ENCODE results near the gene C22orf42. TPM values are rescaled to one million over a fixed set of nuclear protein-coding genes. Genes with fewer than 3 reads are reported as not detected.

Gene C22orf42
- total RNA-seq, 1 donor from 2014 or later, result not detected

- H3K27ac ChIP-seq (ENCODE audit: low read depth, low read length), result no peak overlapping the region
- peaks cover 3% of the 10 kb centered on the region for H3K4me1 Mint-ChIP-seq (ENCODE audit: low read depth, unreplicated experiment)
- H3K4me1 ChIP-seq (ENCODE audit: insufficient read depth, low read length), result no peaks in the 10 kb centered on the region
- no peak overlapping the region for H3K9ac ChIP-seq (ENCODE audit: low read length)
- no peaks in the 10 kb centered on the region for H3K79me2 ChIP-seq (ENCODE audit: insufficient read depth, low read length)
- H3K27me3 Mint-ChIP-seq (ENCODE audit: low read depth, unreplicated experiment), result peaks cover 63% of the 10 kb centered on the region
- H3K9me3 ChIP-seq (ENCODE audit: insufficient read depth, low read depth, low read length), result no peaks in the 10 kb centered on the region
- peak overlapping the region; percentile 50 for H3K4me2 ChIP-seq (ENCODE audit: low read length)
- no peaks in the 10 kb centered on the region for H3K36me3 ChIP-seq (ENCODE audit: insufficient read depth, low read length)
- no peak overlapping the region for H2AFZ ChIP-seq (ENCODE audit: low read depth, low read length)
- no peak overlapping the region for H3K4me3 ChIP-seq (ENCODE audit: insufficient read depth, low read depth, low read length)
- H3K9me3 Mint-ChIP-seq (ENCODE audit: unreplicated experiment), result peaks cover 2% of the 10 kb centered on the region
- H3K27me3 ChIP-seq (ENCODE audit: insufficient read depth, low read length), result no peaks in the 10 kb centered on the region
- no peak overlapping the region for H3K4me3 Mint-ChIP-seq (ENCODE audit: unreplicated experiment)
- FAIRE-seq (peak; percentile 13), DNase-seq (ENCODE audit: low read depth) (peak; percentile 14)
- H4K20me1 ChIP-seq (ENCODE audit: insufficient read depth, low read length), result no peaks in the 10 kb centered on the region
- TF ChIP-seq CTCF (IDR thresholded peaks at IDR 0.05; ENCODE audit: insufficient read depth, low read depth, low read length) (peak; percentile 44), EZH2 (IDR thresholded peaks at IDR 0.05; ENCODE audit: insufficient read depth, low read length) (peak; percentile 46)
- no peak overlapping the region for H3K27ac Mint-ChIP-seq (ENCODE audit: unreplicated experiment)
- no peaks in the 10 kb centered on the region for H3K36me3 Mint-ChIP-seq (ENCODE audit: low read depth, unreplicated experiment)
Measured at GRCh38 chr22:32202539-32203180, 43.6 kb upstream of the C22orf42 start.

DNA sequence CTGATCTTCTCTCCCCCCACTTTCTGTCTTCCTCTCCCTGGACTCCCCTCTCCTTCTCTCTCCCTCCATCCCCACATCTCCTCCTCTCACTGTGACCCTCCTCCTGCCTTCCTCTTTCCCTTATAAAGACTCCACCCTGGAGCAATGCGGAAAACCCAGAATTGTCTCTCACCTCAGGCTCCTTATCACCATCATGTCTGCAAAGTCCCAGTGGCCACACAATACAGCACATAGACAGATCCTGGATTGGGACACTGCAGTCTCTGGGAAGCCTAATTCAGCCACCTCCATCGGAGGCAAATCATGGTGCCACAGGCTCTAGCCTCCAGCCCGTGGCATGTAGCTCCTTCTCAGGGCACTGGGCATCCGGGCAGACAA lies 43.0 kb upstream of the C22orf42 start:
- Histone ChIP-seq H3K4me2 (ENCODE audit: low read length) (no peak overlapping the region), H3K4me3 (ENCODE audit: insufficient read depth, low read depth, low read length) (no peak overlapping the region), H3K9me3 (ENCODE audit: insufficient read depth, low read depth, low read length) (no peaks in the 10 kb centered on the region), H3K36me3 (ENCODE audit: insufficient read depth, low read length) (no peaks in the 10 kb centered on the region), H3K79me2 (ENCODE audit: insufficient read depth, low read length) (no peaks in the 10 kb centered on the region), H3K27me3 (ENCODE audit: insufficient read depth, low read length) (no peaks in the 10 kb centered on the region), H4K20me1 (ENCODE audit: insufficient read depth, low read length) (no peaks in the 10 kb centered on the region), H3K9ac (ENCODE audit: low read length) (no peak overlapping the region), H3K4me1 (ENCODE audit: insufficient read depth, low read length) (no peaks in the 10 kb centered on the region), H2AFZ (ENCODE audit: low read depth, low read length) (no peak overlapping the region), H3K27ac (ENCODE audit: low read depth, low read length) (no peak overlapping the region)
- DNase-seq (ENCODE audit: low read depth) (no peak), FAIRE-seq (no peak)
- no peak for TF ChIP-seq CTCF (IDR thresholded peaks at IDR 0.05; ENCODE audit: insufficient read depth, low read depth, low read length)
- no peak for TF ChIP-seq EZH2 (IDR thresholded peaks at IDR 0.05; ENCODE audit: insufficient read depth, low read length)
- peaks cover 5% of the 10 kb centered on the region for H3K9me3 Mint-ChIP-seq (ENCODE audit: unreplicated experiment)
- H3K4me3 Mint-ChIP-seq (ENCODE audit: unreplicated experiment), result no peak overlapping the region
- H3K36me3 Mint-ChIP-seq (ENCODE audit: low read depth, unreplicated experiment), result no peaks in the 10 kb centered on the region
- H3K27me3 Mint-ChIP-seq (ENCODE audit: low read depth, unreplicated experiment), result peaks cover 61% of the 10 kb centered on the region
- H3K4me1 Mint-ChIP-seq (ENCODE audit: low read depth, unreplicated experiment), result peaks cover 3% of the 10 kb centered on the region
- H3K27ac Mint-ChIP-seq (ENCODE audit: unreplicated experiment), result no peak overlapping the region

GRCh38 chr22:32200752-32201151 lies 41.6 kb upstream of the C22orf42 start:
- no peaks in the 10 kb centered on the region for H3K4me1 ChIP-seq (ENCODE audit: insufficient read depth, low read length)
- Mint-ChIP-seq H3K27me3 (ENCODE audit: low read depth, unreplicated experiment) (peaks cover 70% of the 10 kb centered on the region), H3K9me3 (ENCODE audit: unreplicated experiment) (peaks cover 5% of the 10 kb centered on the region), H3K36me3 (ENCODE audit: low read depth, unreplicated experiment) (no peaks in the 10 kb centered on the region), H3K4me3 (ENCODE audit: unreplicated experiment) (no peak overlapping the region), H3K27ac (ENCODE audit: unreplicated experiment) (no peak overlapping the region), H3K4me1 (ENCODE audit: low read depth, unreplicated experiment) (peaks cover 3% of the 10 kb centered on the region)
- no peaks in the 10 kb centered on the region for H3K36me3 ChIP-seq (ENCODE audit: insufficient read depth, low read length)
- no peaks in the 10 kb centered on the region for H3K9me3 ChIP-seq (ENCODE audit: insufficient read depth, low read depth, low read length)
- TF ChIP-seq CTCF (IDR thresholded peaks at IDR 0.05; ENCODE audit: insufficient read depth, low read depth, low read length) (no peak), EZH2 (IDR thresholded peaks at IDR 0.05; ENCODE audit: insufficient read depth, low read length) (no peak)
- H3K4me2 ChIP-seq (ENCODE audit: low read length), result no peak overlapping the region
- no peaks in the 10 kb centered on the region for H3K79me2 ChIP-seq (ENCODE audit: insufficient read depth, low read length)
- H4K20me1 ChIP-seq (ENCODE audit: insufficient read depth, low read length), result no peaks in the 10 kb centered on the region
- DNase-seq (ENCODE audit: low read depth) (no peak), FAIRE-seq (no peak)
- no peak overlapping the region for H2AFZ ChIP-seq (ENCODE audit: low read depth, low read length)
- H3K27me3 ChIP-seq (ENCODE audit: insufficient read depth, low read length), result peaks cover 2% of the 10 kb centered on the region
- H3K4me3 ChIP-seq (ENCODE audit: insufficient read depth, low read depth, low read length), result no peak overlapping the region
- no peak overlapping the region for H3K9ac ChIP-seq (ENCODE audit: low read length)
- no peak overlapping the region for H3K27ac ChIP-seq (ENCODE audit: low read depth, low read length)

Data from astrocyte (in vitro differentiated cells and primary cell).